Measurements from ENCODE around the gene ACP2.

ACP2 gene

GRCh38 chr11:47248664-47249377, at the start of gene ACP2:
Gene ACP2 (minus strand): TSS chr11:47248814. CDS start chr11:47248789, 25 bp downstream.
- peak; percentile 67 for DNase-seq (ENCODE audit: insufficient read length, low spot score)
- TF ChIP-seq CTCF (IDR thresholded peaks at IDR 0.05; ENCODE audit: insufficient read depth, missing control alignments), result peak; percentile 36
- no peak for FAIRE-seq

GRCh38 chr11:47296045-47296444, 47.4 kb upstream of the ACP2 start:
- TF ChIP-seq CTCF (IDR thresholded peaks at IDR 0.05; ENCODE audit: insufficient read depth, missing control alignments), result no peak
- no peak for FAIRE-seq
- no peak for DNase-seq (ENCODE audit: insufficient read length, low spot score)

- DNase-seq (ENCODE audit: insufficient read length, low spot score), result no peak
- no peak for TF ChIP-seq CTCF (IDR thresholded peaks at IDR 0.05; ENCODE audit: insufficient read depth, missing control alignments)
- no peak for FAIRE-seq
Measured at GRCh38 chr11:47295385-47295784, 46.8 kb upstream of the ACP2 start.

GRCh38 chr11:47289856-47290255, 41.2 kb upstream of the ACP2 start:
- FAIRE-seq (no peak), DNase-seq (ENCODE audit: insufficient read length, low spot score) (no peak)
- TF ChIP-seq CTCF (IDR thresholded peaks at IDR 0.05; ENCODE audit: insufficient read depth, missing control alignments), result no peak

GRCh38 chr11:47288066-47288465, 39.5 kb upstream of the ACP2 start:
- TF ChIP-seq CTCF (IDR thresholded peaks at IDR 0.05; ENCODE audit: insufficient read depth, missing control alignments), result no peak
- FAIRE-seq (no peak), DNase-seq (ENCODE audit: insufficient read length, low spot score) (no peak)

GRCh38 chr11:47285969-47286770, 37.6 kb upstream of the ACP2 start:
- FAIRE-seq, result peak; percentile 90
- peak; percentile 68 for DNase-seq (ENCODE audit: insufficient read length, low spot score)
- no peak for TF ChIP-seq CTCF (IDR thresholded peaks at IDR 0.05; ENCODE audit: insufficient read depth, missing control alignments)

- TF ChIP-seq CTCF (IDR thresholded peaks at IDR 0.05; ENCODE audit: insufficient read depth, missing control alignments), result no peak
- FAIRE-seq (no peak), DNase-seq (ENCODE audit: insufficient read length, low spot score) (no peak)
Measured at GRCh38 chr11:47284151-47284550, 35.5 kb upstream of the ACP2 start.
